NCI-H2029 treated with DMSO at 0.1 percent for 48 hours (cell line): Measurements from ENCODE around the gene RTRAF.

Experiments used
- DNase-seq: peaks from one replicate; lab custom pipeline; 2025; lab: John Stamatoyannopoulos, UW

Gene RTRAF

GRCh38 chr14:51989293-51990234 lies at the start of gene RTRAF:
RTRAF (plus strand) TSS chr14:51989546; CDS start chr14:51989640, 94 bp downstream.
- peak; percentile 85 for DNase-seq

- DNase-seq, result no peak
These were observed 49.5 kb upstream of the RTRAF start for GRCh38 chr14:51939755-51940301.

DNA sequence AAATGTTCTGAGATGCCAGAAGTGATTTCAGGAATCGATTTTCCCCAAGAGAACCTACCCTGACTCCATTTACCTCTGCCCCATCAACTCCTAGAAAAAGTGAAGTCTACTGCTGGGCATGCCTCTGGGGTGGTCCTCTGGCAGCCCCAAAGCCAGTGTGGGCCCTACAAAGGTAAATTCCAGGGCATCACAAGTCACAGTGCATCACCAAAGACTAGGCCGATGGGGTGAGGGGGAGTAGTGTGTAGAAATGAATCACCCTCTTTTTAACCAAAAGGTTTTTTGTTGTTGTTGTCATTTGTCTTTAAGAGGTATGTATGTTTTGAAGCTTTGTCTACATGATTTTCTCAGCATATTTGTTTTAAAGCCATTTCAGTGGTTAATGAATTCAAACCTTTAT lies 46.4 kb upstream of the RTRAF start:
- DNase-seq, result no peak

- no peak for DNase-seq
These were observed 39.3 kb upstream of the RTRAF start for GRCh38 chr14:51950007-51950406.

DNA sequence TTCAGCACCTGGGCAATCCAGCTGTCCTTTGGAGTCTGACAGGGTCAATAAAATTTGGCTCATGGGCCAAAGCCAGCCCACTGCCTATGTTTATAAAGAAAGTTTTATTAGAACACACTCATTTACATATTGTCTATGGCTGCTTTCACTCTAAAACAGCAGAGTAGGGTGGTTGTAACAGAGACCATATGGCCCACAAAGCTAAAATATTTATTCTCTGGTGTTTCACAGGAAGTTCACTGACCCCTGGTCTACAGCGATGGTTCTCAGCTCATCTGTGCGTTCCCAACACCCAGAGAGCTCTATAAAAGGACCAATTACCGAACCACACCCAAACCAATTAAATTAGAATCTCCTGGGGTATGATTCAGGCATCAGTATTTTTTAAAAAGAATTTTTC lies 37.7 kb upstream of the RTRAF start:
- DNase-seq, result no peak

GRCh38 chr14:51954031-51954430 lies 35.3 kb upstream of the RTRAF start:
- DNase-seq, result no peak

DNA sequence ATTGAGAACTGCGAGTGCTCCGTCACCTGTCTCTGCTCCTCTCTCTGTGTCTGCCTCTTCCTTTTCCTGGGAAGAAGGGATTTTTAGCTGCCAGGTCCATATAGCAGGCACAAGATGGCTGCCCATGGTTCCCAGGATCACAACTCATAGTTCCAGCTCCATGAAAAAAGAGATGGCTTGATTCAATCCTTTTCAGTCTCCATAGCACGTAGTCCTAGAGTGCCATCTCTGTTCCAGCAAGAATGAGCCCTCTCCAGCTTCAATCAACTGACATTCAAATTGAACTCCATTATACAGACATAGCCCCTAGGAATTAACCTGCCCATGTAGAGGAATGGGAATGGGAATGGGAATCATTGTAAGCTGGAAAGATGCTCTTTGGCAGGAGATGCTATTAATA lies 34.7 kb upstream of the RTRAF start:
- DNase-seq, result no peak

GRCh38 chr14:51957950-51958349 lies 31.4 kb upstream of the RTRAF start:
- DNase-seq, result no peak

GRCh38 chr14:51959928-51960327 lies 29.4 kb upstream of the RTRAF start:
- no peak for DNase-seq

GRCh38 chr14:51960866-51961265 lies 28.5 kb upstream of the RTRAF start:
- no peak for DNase-seq

DNA sequence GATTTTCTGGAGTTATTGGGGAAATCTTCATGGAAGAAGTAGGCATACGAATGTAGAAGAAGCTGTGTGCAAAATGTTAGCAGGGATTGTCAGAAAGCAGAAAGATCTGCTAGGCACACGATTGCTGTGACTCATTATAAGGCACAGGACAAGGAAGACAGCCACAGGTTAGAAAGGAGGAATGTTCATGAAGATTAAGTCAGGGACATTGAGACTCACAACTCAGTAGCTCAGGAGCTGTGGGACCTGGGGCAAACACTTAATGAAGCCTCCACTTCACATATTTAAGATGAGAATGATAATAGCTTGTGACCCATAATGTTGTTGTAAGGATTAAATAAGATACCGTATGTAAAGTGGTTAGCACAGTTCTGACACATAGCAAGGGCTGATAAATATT lies 26.6 kb upstream of the RTRAF start:
- no peak for DNase-seq

DNA sequence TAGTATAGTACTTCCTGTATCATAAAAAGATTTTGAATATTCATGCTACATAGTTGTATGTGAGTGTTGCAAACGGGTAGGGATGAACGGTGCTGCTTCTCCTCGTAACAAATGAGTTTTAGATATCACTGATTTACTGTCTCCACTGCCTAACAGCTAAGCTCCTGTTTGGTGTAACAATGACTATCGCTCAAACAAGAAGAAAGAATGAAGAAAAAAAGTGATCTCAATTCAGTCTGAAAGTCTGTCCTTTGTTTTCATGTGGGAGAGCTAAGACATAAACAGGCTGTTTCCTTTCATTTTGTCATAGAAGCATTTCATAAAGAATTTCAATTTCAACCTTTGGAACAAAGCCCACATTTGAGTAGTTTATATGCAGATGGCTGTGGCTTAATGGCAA lies 26.1 kb upstream of the RTRAF start:
- DNase-seq, result no peak

DNA sequence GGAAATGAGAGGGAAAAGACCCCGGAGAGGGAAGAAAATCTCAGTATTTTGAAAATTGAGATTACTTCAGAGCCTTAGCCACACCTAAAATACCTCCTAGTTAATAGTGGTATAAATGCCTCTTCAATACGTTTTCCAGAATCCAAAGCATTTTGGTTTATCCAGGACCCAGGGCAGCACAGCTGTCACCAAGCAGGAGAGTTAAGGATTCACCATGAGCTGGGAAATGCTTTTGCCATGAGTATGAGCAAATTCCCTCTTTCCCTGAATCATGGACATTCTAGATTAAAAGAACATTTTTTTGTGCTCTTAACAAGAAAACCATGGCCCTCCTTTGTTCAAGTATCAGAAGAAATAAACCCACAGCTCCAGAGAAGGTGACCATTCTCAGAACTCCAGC lies 21.8 kb upstream of the RTRAF start:
- no peak for DNase-seq

- DNase-seq, result no peak
These were observed 19.4 kb upstream of the RTRAF start for GRCh38 chr14:51969852-51970540.

- no peak for DNase-seq
These were observed 16.8 kb upstream of the RTRAF start for GRCh38 chr14:51972566-51972965.

- DNase-seq, result no peak
These were observed 12.3 kb upstream of the RTRAF start for GRCh38 chr14:51977075-51977474.

DNA sequence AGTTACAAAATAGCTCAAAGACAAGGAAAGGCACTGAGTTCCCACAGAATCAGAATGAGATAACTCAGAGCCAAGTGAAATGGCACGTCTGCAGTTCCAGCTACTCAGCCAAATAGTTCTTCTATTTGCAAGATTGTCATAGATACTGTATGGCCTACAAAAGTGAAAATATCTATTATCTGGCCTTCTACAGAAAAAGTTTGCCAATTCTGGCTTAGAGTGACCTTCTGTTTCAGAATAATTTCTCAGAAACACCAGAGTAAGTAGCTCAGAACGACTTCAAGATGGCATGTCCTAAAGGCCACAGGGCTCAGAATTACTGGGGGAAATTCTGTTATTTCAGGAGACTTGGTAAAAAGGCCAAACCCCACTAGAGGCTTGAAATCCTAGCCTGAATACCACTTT lies 10.7 kb upstream of the RTRAF start:
- DNase-seq, result no peak

DNA sequence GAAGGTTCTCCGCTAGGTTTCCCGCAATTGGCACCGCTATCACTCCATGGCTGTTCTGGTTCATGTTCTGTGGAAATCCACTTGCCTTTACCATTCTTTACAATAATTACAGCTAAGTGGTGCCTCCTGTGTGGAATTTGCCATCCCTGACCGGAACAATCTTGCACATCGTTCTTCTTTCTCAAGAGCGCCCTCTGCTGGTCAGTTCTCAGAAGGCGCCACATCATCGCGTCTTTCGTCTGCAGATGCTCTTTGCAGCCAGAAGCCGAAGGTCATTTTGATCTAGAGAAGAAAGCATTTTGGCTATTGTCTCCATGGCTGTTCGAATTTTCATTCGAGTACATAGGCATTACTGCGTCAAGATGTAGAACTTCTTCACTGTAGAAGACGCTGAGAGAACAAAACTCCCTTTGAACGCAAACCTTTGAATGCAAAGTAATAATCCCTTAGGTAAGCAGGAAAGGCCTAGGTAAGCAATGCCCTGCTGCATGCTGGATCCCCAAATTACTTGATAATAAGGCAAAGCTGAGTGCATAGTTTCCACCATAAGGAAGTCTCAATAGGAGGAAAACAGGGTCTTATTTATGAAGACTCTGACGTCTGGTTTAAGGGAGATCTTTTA lies 10.1 kb upstream of the RTRAF start:
- DNase-seq, result peak; percentile 40

DNA sequence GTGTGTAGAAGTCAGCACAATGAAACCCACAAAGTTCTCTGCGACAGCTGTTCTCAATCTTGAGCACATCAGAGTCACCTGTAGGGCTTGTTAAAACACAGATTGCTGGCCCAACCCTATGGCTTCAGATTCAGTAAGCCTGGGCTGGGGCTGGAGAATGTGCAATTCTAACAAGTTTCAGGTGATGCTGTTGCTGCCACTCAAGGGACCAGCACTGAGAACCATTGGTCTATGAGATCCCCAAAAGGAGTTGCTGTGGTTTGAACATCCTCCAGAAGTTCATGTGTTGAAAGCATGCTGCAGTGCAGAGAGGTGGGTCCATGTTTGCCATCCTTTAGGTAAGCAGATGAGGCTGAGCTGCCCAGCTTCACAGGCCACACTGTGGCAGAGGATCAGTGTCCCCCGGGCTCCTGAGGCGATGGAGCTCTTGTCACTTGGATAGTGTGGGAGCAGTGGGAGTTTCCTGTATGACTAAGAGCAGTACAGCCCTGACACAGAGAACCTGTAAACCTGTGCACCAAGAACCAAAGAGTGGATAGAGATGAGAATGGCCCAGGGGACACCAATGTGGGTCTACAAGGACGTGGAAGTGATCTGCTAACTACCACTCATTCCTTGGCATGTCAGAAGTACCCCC lies 8.0 kb upstream of the RTRAF start:
- DNase-seq, result no peak

DNA sequence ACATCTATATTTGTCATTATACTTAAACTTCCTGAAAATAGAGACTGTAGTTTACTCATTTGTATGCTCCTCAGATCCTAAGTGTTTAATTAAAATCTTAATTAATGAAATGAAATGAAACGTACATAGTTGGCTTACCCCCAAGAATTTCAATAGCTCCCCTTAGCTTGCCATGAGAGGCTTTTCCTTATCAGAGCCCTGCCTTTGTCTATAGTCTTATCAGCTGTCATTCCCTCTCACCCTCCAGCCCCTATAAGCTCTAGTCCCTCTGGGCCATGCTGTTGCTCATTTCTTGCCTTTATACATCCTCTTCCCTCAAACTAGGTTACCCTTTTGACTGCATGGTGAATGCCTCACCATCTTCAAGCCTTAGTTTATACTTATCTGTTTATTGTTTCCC lies 1.1 kb upstream of the RTRAF start:
- DNase-seq, result no peak

GRCh38 chr14:51990488-51990887 lies 1.1 kb downstream of the RTRAF start:
- no peak for DNase-seq

GRCh38 chr14:51993285-51993920 lies 4.1 kb downstream of the RTRAF start:
- no peak for DNase-seq
